ENCODE results near the gene FNIP2.

Gene FNIP2

DNA sequence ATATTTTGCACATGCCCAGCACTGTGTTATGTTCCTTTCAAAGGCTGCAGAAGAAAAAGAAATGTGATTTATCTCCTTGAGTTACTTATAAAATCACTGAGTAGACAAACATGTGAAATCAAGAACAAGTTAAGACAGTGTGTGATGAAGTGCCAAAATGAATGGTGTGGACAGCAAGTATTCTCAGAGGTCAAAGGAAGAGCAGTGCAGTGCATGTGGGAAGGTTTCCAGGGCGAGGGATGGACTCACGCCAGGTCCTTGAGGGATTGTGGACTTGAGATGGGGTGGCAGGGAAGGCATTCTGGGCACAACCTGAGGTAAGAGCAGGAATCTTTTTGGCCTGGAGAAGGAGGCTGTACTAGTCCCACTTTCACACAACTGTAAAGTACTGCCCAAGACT lies 115.5 kb downstream of the FNIP2 start:
- Histone ChIP-seq H2AFZ (ENCODE audit: low read depth, low read length) (no peak overlapping the region), H4K20me1 (ENCODE audit: insufficient read depth, low read length) (no peaks in the 10 kb centered on the region), H3K79me2 (ENCODE audit: insufficient read depth, low read length) (no peaks in the 10 kb centered on the region), H3K27ac (ENCODE audit: low read length) (no peak overlapping the region), H3K4me1 (ENCODE audit: insufficient read depth, low read length) (no peaks in the 10 kb centered on the region), H3K27me3 (ENCODE audit: insufficient read depth, low read length, poor library complexity) (no peaks in the 10 kb centered on the region), H3K9me3 (ENCODE audit: insufficient read depth, low read length, severe bottlenecking) (no peaks in the 10 kb centered on the region), H3K4me3 (ENCODE audit: low read depth in 1 of 2, low read length in 2 of 2) (no peak overlapping the region), H3K4me2 (ENCODE audit: insufficient read depth, low read length) (no peak overlapping the region), H3K9ac (ENCODE audit: low read depth, low read length) (no peak overlapping the region), H3K36me3 (ENCODE audit: insufficient read depth, low read length) (no peaks in the 10 kb centered on the region)
- DNase-seq (no peak), ATAC-seq (ENCODE audit: insufficient read depth, low read depth) (no peak)
- no peak for TF ChIP-seq CTCF (IDR thresholded peaks at IDR 0.05; ENCODE audit: borderline replicate concordance, extremely low read depth, low read length, poor library complexity, severe bottlenecking)
- no peak for TF ChIP-seq EZH2 (IDR thresholded peaks at IDR 0.05; ENCODE audit: borderline replicate concordance, low read depth, low read length, severe bottlenecking)

DNA sequence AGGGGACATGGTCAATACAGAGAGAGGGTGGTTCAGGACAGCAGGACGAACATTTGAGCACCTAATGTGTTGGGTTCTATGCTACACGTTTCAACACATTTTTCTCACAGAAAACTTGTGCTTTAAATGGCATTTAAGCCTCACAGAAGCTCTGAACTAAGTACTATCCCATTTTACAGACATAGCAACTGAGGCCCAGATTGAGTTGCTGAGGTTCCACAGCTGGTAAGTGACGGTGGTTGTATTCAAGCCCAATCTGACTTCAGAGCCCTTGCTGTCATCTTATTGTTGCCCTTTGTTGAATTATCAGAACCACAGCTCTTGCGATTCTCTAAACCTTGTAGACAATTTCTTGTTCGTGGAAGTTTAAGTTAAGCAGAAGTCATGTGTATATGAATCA lies 116.7 kb downstream of the FNIP2 start:
- DNase-seq (no peak), ATAC-seq (ENCODE audit: insufficient read depth, low read depth) (no peak)
- H3K4me2 ChIP-seq (ENCODE audit: insufficient read depth, low read length), result no peak overlapping the region
- no peaks in the 10 kb centered on the region for H4K20me1 ChIP-seq (ENCODE audit: insufficient read depth, low read length)
- no peak overlapping the region for H3K9ac ChIP-seq (ENCODE audit: low read depth, low read length)
- no peaks in the 10 kb centered on the region for H3K79me2 ChIP-seq (ENCODE audit: insufficient read depth, low read length)
- H3K4me3 ChIP-seq (ENCODE audit: low read depth in 1 of 2, low read length in 2 of 2), result no peak overlapping the region
- H3K27me3 ChIP-seq (ENCODE audit: insufficient read depth, low read length, poor library complexity), result no peaks in the 10 kb centered on the region
- H3K4me1 ChIP-seq (ENCODE audit: insufficient read depth, low read length), result no peaks in the 10 kb centered on the region
- TF ChIP-seq EZH2 (IDR thresholded peaks at IDR 0.05; ENCODE audit: borderline replicate concordance, low read depth, low read length, severe bottlenecking), result no peak
- TF ChIP-seq CTCF (IDR thresholded peaks at IDR 0.05; ENCODE audit: borderline replicate concordance, extremely low read depth, low read length, poor library complexity, severe bottlenecking), result no peak
- no peak overlapping the region for H2AFZ ChIP-seq (ENCODE audit: low read depth, low read length)
- no peaks in the 10 kb centered on the region for H3K36me3 ChIP-seq (ENCODE audit: insufficient read depth, low read length)
- no peak overlapping the region for H3K27ac ChIP-seq (ENCODE audit: low read length)
- H3K9me3 ChIP-seq (ENCODE audit: insufficient read depth, low read length, severe bottlenecking), result no peaks in the 10 kb centered on the region

DNA sequence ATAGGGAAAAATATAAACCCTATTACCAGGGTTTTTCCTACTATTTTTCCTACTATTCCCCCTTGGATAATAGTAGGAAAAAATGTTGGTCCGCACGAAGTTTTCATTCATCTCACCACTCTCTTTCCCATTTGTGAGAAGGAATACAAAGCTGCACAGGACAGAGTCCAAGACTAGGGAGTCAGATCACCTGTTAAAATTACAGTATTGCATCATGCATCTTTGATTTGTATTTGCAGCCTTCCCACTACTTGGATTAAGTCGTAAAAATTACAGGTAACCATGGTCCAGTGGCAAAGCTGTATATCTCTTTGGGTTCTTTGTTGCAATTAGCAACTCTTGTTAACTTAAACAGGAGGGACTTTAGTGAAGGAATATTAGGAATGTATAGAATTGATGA lies 121.5 kb downstream of the FNIP2 start:
- Histone ChIP-seq H2AFZ (ENCODE audit: low read depth, low read length) (no peak overlapping the region), H3K27ac (ENCODE audit: low read length) (no peak overlapping the region), H3K4me2 (ENCODE audit: insufficient read depth, low read length) (no peak overlapping the region), H3K9me3 (ENCODE audit: insufficient read depth, low read length, severe bottlenecking) (no peaks in the 10 kb centered on the region), H3K79me2 (ENCODE audit: insufficient read depth, low read length) (no peaks in the 10 kb centered on the region), H4K20me1 (ENCODE audit: insufficient read depth, low read length) (no peaks in the 10 kb centered on the region), H3K36me3 (ENCODE audit: insufficient read depth, low read length) (no peaks in the 10 kb centered on the region), H3K4me3 (ENCODE audit: low read depth in 1 of 2, low read length in 2 of 2) (no peak overlapping the region), H3K9ac (ENCODE audit: low read depth, low read length) (no peak overlapping the region), H3K4me1 (ENCODE audit: insufficient read depth, low read length) (no peaks in the 10 kb centered on the region), H3K27me3 (ENCODE audit: insufficient read depth, low read length, poor library complexity) (no peaks in the 10 kb centered on the region)
- no peak for ATAC-seq (ENCODE audit: insufficient read depth, low read depth)
- no peak for DNase-seq
- TF ChIP-seq CTCF (IDR thresholded peaks at IDR 0.05; ENCODE audit: borderline replicate concordance, extremely low read depth, low read length, poor library complexity, severe bottlenecking), result no peak
- TF ChIP-seq EZH2 (IDR thresholded peaks at IDR 0.05; ENCODE audit: borderline replicate concordance, low read depth, low read length, severe bottlenecking), result no peak

DNA sequence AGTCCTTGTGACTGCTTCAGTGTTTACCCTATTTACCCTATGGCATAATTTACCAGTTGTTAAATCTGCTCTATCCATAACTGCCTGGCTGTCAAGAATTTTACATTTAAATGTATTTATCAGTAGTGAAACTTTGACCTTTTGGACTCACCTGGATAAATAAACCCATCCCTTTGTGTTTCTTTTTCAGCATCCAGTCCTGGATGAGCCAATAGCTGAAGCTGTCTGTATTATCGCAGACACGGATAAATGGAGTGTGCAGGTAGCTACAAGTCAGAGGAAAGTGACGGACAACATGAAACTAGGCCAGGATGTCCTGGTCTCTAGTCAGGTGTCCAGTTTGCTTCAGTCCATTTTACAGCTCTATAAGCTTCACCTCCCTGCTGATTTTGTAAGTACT lies 122.4 kb downstream of the FNIP2 start:
- DNase-seq, result no peak
- no peak overlapping the region for H2AFZ ChIP-seq (ENCODE audit: low read depth, low read length)
- no peaks in the 10 kb centered on the region for H3K27me3 ChIP-seq (ENCODE audit: insufficient read depth, low read length, poor library complexity)
- TF ChIP-seq EZH2 (IDR thresholded peaks at IDR 0.05; ENCODE audit: borderline replicate concordance, low read depth, low read length, severe bottlenecking) (no peak), CTCF (IDR thresholded peaks at IDR 0.05; ENCODE audit: borderline replicate concordance, extremely low read depth, low read length, poor library complexity, severe bottlenecking) (no peak)
- no peaks in the 10 kb centered on the region for H3K4me1 ChIP-seq (ENCODE audit: insufficient read depth, low read length)
- no peak overlapping the region for H3K27ac ChIP-seq (ENCODE audit: low read length)
- no peak overlapping the region for H3K4me3 ChIP-seq (ENCODE audit: low read depth in 1 of 2, low read length in 2 of 2)
- no peak overlapping the region for H3K9ac ChIP-seq (ENCODE audit: low read depth, low read length)
- no peaks in the 10 kb centered on the region for H4K20me1 ChIP-seq (ENCODE audit: insufficient read depth, low read length)
- no peaks in the 10 kb centered on the region for H3K9me3 ChIP-seq (ENCODE audit: insufficient read depth, low read length, severe bottlenecking)
- no peak overlapping the region for H3K4me2 ChIP-seq (ENCODE audit: insufficient read depth, low read length)
- H3K79me2 ChIP-seq (ENCODE audit: insufficient read depth, low read length), result no peaks in the 10 kb centered on the region
- H3K36me3 ChIP-seq (ENCODE audit: insufficient read depth, low read length), result no peaks in the 10 kb centered on the region
- ATAC-seq (ENCODE audit: insufficient read depth, low read depth), result no peak
